Adrenal gland (tissue), 5 donors: Measurements from ENCODE around the gene SLC30A2.

ENCODE experiments used
- POLR2A ChIP-seq, 2 donors: fragments of 450-650 bp; IDR thresholded peaks; one replicate each; pipeline ENCODE4 v1.6.1; 2017; ENCODE audit warnings: antibody characterized with exemption in 2 of 2, mild to moderate bottlenecking in 2 of 2, moderate library complexity in 1 of 2
- TF ChIP-seq, protein P1 (sequence below), 6 experiments: fragments of 450-650 bp in 4 of 6; fragments of 200-600 bp in 2 of 6; sonication (generic) in 1 of 6; IDR thresholded peaks; 1 replicate in 5 of 6; 2 replicates in 1 of 6; pipeline versions ENCODE4 v1.5.1 to v1.8.0; 2016 to 2021; ENCODE audit warnings: antibody characterized with exemption in 6 of 6, mild to moderate bottlenecking in 2 of 6, moderate library complexity in 1 of 6
- donor health status: DM: no; HTN: no; CAD: no.

DNA sequence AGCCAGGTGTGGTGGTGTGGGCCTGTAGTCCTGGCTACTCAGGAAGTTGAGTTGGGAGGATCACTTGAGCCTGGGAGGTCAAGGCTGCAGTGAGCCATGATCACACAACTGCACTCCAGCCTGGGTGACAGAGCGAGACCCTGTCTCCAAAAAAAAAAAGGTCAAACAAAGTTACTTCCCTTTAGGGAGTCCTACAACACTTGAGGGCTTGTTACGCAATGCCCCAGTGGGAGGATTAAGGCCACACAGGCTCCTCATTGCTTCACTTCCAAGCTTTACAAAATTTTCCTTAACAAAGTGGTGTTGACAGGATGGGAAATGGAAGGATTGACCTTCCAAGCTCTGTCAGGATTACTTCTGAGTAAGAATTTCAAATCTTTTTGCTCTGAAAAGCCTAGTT is 30.6 kb downstream of the SLC30A2 start:
- TF ChIP-seq, protein P1, sequence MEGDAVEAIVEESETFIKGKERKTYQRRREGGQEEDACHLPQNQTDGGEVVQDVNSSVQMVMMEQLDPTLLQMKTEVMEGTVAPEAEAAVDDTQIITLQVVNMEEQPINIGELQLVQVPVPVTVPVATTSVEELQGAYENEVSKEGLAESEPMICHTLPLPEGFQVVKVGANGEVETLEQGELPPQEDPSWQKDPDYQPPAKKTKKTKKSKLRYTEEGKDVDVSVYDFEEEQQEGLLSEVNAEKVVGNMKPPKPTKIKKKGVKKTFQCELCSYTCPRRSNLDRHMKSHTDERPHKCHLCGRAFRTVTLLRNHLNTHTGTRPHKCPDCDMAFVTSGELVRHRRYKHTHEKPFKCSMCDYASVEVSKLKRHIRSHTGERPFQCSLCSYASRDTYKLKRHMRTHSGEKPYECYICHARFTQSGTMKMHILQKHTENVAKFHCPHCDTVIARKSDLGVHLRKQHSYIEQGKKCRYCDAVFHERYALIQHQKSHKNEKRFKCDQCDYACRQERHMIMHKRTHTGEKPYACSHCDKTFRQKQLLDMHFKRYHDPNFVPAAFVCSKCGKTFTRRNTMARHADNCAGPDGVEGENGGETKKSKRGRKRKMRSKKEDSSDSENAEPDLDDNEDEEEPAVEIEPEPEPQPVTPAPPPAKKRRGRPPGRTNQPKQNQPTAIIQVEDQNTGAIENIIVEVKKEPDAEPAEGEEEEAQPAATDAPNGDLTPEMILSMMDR (IDR thresholded peaks at IDR 0.05) = no peak
- no peak for TF ChIP-seq POLR2A (IDR thresholded peaks at IDR 0.05)
